ENCODE measurements around the gene ENOX2.

Gene ENOX2

DNA sequence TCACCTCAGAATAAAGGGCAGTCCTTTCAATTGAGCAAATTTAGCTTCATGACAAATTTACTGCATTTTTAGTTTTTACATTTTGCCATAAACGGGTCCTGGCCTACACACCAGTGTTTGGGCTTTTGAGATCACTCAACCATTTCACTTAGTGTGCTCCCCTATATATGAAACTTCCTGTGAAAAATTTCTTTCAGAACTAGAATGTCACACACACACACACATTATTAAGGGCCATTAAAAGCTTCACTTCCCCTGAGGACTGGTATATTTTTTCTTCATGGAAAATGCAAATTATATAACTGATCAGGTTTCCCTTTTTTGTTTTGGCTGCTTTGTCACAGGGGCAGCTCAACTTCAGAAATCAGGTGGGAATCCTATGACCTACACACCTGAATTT, 206.5 kb downstream of the ENOX2 start:
- DNase-seq = no peak

DNA sequence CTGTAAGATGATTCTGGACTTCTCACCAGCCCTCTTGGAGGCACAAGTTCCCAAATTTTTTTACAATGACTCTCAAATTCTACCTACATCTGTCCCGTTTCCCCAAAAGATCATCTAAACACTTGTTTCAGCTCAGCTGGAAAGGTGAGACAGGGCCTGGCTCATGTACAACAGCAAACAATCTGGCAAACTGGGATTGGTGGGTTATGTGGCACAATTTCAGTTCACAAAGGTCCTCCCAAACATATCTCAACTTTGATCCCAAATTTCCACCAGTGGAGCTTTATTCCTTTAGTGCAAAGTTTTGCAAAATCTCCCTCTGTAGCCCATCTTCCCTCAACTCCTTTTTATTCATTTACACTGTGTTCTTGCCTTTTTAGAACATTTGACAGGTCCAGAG, 207.1 kb downstream of the ENOX2 start:
- no peak for DNase-seq

DNA sequence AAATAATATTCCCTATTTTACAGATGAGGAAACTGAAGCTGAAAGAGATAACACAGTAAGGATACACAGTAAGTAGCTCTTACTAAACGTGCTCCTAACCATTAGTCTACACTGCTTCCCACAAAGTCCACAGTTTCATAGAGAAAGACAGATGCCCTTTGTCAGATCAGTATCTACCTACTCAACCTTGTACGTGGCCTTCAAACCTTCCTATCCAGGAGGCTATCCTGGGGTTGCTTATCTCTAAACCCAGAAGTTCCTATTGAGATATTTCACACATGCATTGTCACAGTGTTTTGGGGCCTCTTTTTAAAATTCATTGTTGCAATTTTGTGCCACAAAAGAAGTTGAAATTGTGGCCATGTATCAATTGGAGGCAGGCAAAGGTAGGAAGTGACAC, 208.0 kb downstream of the ENOX2 start:
- no peak for DNase-seq

DNA sequence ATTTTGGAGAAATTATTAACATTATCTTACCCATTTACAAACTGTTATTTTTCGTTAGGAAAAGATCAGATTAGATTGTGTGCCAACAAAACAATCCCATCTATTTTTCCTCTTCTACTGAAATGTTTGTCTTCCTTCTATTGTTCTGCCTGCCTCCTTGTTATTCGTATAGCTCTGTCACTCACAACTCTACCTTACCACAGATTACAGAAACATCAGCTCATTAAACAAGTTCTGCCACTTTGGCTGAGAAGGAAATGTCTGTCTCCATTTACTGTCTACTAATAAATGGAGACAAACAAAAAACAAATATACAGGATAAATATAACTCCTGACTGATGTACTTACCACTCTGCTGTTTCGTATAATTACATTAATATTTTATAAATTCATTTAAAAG, 211.4 kb downstream of the ENOX2 start:
- no peak for DNase-seq

DNA sequence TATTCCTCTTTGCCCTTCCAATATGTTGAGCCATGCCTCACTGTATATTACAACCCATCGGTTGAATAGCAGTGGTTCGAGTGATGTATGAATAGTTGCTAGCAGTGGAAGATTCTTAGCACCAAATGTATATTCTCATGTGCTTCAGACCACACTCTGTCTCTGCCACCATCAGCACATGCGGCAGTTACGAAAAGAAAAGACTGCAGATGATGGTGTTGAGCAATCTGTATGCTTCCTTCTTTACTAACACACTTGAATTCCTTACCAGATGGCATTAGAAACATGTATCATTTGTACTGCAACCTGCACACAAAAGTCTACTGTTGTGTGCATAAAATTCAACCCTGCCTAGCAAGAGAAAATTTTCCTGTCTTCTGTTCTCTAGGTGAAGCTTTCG, 214.6 kb downstream of the ENOX2 start:
- no peak for DNase-seq

DNA sequence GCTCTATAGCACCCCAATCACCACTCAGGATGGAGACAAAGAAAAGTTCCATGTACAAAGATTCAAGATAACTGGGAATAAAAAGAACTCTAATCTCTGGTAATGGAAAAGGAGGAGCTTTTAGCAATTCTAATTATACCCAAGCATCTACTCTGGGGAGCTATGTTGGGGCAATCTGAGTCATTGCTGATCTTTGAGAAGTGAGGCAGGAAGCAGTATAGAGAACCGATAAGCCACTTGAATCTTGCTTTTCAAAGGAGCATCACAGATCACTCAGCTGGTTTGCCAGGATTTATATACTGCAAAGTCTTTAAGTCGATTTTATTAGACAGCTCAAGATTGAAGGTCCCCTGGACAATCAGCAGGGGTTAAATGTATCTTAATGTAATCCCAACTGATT, 220.0 kb downstream of the ENOX2 start:
- no peak for DNase-seq

DNA sequence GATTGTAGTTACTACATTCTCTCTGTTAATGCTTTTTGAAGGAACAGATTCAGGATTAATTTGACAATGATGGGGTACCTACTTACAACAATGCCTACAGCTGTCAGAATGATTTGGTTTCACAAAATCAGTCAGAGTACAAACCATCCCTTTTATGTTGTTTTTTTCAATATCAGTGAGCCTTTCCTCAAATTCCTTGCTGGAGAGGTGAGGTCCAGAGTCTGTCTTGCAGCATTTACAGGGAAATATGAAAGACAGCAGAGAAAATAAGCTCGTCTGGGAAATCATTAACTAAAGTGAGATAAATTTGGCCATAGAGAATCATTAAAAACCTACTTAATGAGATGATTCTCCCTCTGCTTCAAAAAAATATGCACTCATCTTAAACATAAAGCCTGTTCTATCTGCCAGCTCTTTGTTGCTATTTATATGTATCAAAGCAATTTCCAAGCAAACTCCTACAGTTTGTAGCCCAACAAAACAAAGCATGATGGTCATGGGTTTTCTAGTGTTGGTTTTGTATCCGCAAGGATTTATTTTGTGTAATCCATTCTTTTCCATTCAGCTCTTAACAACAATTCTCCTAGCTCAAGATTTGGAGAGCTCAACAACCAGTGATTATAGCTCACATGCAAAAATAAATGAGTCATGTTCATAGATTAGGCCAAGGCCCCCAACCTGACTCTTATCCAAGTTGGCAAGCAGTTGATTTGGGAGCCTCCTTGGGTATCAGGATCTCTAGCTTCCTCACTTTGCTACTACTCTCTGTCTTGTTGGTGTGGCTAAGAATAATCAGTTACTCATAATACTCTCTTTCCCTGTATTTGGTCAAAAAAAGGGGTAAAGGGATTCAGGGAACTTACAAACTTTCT, 222.6 kb downstream of the ENOX2 start:
- no peak for DNase-seq

DNA sequence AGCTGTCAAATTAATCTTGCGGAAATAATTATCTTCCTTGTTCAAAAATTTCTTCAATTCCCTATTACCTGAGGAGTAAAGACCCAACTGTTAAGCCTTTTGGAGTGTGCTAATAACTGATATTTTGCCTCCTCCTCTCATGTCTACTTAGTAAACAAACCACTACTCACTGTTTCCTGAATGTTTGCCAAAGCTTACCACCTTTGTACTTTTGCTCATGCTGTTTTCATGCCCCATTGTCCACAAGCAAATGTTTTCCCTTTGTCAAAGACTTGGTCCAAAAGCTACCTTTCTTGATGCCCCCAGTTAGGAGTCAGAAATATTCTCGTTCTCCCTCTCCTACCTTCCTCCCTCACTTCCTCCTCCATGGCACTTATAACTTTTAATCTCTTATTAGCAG, 226.1 kb downstream of the ENOX2 start:
- DNase-seq = no peak

DNA sequence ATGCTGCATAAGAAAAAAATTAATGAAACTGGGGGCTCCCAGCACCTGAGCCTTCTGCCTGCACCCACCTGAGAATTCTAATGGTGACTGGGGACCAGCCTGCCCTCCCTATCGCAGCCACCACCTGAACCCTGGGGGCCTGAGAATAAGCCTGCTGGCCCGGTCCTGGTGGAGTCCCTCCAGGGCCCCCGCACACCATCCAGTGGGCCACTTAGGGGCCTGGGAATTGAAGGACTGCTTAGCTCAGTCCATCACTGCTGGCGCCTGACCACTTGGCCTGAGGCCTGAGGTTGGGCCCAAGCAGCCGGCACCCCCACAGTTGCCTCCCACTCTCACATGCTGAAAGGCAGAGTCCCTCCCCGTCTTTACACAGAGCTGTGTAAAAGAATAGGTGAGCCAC, 230.8 kb downstream of the ENOX2 start:
- no peak for DNase-seq

DNA sequence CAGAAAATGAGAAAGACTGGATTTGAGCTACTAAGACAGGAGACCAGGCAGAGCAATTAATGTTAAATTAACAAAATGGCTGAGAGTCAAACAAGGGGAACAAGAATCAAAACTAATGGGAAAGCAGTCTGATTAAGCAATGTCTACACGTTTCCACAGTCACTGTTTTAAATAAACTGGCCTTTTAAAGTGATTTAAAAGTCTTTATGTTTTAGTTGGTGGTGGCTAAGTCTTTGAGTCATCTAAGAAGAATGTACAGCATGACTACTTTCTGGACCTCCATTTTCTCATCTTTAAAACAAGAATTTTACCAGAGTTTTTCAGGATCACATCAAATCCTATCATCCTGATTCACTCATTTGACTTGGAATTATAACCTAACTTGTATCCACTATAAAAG, 233.8 kb downstream of the ENOX2 start:
- no peak for DNase-seq

DNA sequence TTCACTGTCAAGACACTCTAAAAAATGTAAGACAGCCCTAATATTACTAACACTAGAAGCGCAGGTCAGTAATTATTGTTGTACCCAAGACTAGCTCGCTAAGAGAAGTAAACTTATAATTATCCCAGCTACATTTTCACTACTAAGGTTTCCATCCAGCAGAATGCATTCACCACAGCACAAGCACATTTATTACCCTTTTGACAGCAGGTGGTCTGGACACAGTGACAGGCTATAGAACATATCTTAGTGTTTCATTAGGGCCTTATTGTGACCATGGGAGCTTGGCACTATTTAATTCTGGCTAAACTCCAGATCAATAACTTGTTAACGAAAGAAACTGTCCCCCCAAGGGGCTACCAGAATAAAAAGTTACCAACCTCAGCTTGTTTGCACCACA, 237.7 kb downstream of the ENOX2 start:
- DNase-seq = no peak

DNA sequence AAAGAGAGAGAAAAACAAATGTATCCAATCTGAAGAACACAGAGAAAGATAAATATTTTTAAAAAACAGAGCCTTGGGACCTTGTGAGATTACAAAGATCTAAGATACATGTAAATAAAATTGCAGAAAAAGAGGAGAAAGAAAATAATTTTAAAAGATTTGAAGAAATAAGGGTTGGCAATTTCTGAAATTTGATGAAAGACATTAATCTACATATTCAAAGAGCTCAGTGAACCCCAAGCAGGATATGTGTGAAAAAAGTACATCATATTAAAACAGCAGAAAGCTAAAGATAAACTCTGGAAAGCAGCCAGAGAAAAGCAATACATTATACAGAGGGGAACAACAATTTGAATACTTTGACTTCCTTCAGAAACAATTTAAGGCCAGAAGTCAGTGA, 244.7 kb downstream of the ENOX2 start:
- DNase-seq = no peak

DNA sequence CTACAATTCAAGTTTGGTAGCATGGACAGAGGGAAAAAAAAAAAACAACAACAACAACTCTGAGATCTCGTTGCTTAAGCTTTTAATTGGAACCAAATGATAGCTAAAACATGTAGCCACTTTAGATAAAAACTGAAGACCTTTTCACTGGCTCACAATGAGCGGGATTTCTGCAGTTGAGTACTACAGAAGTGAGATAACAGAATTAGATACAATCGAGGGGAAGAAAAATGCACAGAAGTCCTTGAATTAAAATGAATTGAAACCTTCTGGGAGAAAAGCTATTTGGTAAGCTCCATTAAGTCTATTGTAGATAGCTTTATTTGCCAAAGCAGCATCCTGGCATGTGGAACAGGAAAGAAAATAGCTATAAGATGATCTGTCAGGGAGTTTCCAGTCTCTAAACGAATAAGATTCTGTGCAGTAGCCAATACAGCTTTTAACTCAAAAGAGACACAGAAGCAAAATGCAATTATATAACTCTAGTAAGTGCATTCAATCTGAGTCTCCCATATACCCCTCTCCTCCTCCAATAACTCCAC, 248.5 kb downstream of the ENOX2 start:
- DNase-seq = no peak

DNA sequence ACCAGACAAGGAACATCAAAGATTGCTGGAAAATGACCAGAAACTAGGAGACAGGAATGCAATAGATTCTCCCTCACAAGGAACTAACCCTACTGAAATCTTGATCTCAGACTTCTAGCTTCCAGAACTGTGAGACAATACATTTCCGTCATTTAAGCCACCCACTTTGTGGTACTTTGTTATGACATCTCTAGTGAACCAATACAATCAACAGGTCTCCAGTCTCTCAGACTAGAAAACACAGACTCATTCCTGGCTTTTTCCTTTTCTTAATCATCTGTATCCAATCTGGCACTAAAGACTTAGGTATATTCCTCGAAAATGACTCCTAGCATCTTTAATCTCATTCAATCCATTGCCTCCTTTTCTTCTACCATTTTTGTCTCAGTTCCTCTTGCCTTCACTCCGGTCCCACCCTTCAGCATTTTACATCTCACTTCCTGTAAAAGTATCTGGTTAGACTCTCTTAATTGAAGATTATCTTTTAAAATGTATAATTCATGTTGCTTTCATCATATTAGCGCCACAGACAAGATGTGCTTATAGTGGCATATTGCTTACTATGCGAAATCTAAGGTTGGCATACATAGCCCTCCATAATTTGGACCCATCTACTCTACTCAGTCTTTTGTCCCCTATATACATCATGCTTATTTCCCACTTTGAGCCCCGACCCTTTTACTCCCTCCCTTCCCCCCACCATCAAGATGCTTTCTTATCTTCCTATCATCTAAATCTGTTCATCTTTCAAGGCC, 250.0 kb downstream of the ENOX2 start:
- DNase-seq = no peak

DNA sequence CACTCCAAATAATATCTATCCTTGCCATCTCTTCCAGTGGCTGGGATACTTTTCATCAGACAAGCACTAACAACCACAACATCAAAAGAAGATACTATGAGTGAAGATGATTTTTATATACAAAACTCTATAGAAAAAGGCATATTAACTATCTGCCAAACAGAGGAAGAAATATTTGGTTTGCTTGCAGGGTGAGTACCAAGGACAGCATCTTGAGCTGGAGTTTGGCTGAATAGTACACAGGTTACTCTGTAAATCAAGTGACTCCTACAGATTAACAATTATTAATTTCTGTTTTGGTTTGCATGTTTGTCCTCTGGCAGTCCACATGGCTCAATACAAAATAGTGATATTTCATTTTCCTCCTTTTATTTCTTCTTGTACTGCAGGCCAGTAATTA, 253.3 kb downstream of the ENOX2 start:
- no peak for DNase-seq

DNA sequence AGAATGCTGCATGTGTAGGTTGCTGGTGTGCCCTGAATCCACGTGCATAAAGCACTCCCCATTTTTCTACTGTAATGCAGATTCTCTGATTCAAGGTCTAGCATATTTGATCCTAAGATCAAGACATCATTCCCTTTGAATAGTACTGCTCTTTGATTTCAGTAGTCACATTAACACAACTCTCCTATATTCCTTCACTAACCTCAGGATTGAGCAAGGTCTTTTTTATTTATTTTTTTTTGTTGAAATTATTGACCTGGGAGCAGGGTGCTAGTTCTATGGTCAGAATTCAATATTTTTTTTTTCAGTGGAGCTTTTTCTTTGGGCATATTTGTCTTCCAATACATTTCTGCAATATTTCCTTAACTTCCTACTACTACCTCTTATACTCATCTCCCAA, 255.5 kb downstream of the ENOX2 start:
- no peak for DNase-seq

DNA sequence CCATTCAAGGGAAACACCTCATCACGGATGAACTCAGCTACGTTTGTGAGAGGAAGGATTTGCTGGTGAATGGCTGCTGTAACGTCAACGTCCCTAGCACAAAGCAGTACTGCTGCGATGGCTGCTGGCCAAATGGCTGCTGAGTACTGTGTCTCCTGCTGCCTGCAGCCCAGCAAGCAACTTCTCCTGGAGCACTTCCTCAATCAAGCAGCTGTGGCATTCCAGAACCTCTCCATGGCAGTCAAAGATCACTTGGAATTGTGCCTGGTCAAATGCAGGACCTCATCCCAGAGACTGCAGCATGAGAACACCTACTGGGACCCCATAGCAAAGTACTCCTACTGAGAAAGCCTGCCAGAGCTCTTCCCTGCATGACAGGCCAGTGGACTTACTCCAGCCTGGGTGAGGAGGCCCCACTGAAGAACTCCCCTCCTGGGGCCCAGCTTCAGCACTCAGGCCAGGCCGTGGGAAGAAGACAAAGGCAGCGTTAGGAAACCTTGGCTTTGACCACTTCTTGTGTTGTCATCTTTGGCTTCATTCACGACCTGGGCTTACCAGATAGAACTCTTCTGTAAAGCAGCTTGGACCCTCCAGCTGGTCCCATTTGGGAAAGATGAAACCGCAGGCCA, 256.9 kb downstream of the ENOX2 start:
- no peak for DNase-seq

DNA sequence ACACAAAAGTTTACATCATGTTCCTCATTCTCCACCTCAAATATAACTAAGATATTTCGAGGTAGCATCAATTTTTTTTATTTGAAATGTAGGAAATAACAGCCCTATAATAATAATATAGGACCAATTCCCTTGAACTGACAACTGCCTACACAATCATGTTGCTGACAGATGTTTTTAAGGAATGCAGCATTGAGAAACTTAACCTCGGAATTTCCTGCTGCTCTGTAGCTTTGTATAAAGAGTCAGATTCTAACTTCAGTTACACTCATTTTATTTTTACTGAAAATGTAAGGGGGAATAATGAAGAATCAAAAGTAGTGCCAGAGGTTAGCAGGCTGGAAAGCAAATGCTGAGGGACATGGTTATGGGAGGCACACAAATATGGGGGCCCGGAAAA, 265.4 kb downstream of the ENOX2 start:
- no peak for DNase-seq

DNA sequence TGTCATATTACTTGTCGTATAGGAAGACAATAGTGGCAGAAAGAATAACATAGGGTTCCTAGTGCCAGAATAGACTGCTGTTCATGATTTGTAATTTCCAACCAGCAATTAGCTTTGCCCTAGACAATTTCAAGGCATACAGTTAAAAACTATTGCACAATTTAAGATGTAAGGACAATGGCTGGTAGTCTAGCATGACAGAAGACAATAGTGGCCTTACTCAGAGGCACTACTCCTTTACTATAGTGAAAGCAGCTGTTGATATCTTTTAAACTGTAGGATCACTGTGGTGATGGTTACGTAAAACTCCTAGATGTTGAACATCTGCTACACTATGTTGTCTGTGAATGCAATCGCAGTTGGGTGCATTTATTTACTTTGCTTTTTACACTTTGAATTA, 266.7 kb downstream of the ENOX2 start:
- DNase-seq = no peak

DNA sequence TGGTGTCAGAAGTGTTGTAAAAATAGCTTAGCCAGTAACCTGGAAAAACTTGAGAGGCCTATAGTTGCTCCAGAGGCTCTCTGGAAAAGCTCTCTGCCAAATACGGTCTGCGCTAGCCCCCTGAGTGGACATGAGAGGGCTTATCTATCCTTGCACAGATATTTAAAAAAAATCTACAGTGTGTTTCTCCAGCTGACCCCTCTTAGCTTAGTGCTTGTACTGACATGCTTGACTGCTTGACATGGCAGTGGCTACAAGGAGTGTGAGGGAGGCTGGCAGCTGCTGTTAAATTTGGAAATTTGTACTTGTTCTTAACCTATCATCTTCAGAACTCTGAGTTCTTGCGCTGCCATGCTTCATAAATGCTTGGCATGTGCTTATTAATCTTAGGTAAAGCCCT, 272.0 kb downstream of the ENOX2 start:
- DNase-seq = no peak

DNA sequence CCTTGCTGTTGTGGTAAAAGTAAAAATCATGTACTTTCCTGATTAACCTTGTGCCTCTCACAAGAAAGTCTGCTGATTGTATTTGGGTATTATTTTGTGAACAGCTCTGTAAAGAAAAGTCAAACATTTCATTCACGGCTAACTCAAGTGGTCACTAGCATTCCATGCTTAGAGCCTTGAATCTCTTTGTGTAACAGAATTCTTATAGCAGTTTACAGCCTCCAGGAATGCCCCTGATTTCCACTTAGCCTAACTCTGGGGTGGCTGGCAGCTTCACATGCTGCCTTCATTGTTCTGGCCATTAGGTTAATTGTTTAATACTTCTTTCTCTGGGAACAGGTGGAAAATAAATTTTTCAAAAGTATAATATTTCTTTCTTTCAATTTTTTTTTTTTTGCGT, 274.5 kb downstream of the ENOX2 start:
- DNase-seq = no peak

DNA sequence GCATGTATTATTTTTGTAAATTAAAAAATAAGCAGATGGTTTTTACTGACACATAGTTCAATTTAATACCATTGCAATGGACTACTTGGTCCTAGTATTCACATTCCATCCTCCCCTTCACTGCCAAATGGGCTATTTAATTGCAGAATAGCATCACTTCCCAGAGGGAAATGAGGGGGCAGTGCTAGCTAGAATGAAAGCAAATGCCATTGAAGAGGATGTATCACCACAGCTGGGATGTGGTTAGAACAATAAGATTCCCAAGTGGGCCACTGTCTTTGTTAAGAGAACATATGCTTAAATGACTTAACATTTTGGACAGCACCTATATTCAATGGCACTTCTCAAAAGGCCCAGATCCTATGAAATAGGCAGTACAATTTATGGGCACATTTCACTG, 276.5 kb downstream of the ENOX2 start:
- no peak for DNase-seq

DNA sequence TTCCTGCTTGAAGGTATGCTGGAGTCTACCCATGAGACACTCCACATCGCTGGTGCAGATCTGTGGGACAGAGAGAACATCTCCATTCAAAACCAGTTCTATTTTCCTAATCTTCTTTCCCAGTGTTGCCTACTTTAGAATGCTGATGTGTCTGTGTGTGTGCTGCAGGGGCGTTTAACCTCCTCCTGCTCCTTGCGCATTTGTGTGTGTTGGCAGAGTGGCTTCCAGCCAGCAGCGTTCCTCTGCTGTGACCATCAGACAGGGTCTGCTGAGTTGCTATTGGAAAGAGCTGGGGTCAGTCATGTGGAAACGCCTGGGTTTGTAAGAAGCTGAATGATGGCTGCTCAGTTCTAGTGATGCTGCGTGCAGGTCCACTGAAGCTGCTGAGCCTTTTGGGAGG, 277.6 kb downstream of the ENOX2 start:
- DNase-seq = no peak

DNA sequence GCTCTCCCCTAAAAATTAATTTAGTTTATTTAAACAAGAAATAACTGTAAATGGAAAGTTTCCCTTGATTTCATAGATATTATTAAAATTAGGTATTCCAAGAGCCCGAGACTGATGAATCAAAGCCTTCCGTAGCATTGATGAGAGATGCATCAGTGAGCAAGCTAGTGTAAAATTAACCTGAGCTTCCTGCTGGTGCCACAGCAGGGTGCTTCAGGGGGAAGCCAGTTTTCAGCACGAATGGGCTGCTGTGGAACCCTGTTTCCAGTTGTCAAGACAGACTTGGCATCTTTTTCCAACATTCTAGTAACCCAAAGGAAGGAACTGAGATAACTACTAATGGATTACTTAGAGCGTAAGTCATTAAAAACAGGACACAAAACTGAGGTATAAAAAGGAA, 279.5 kb downstream of the ENOX2 start:
- no peak for DNase-seq

All from SW 1271 (cell line).